NCI-H82 treated with DMSO at 0.1 percent for 48 hours (cell line): ENCODE measurements around the gene PPP1R1B.

Experiments used
- DNase-seq: peaks from one replicate; lab custom pipeline; 2025; ENCODE audit not compliant: unreplicated experiment; lab: John Stamatoyannopoulos, UW

The PPP1R1B gene

DNA sequence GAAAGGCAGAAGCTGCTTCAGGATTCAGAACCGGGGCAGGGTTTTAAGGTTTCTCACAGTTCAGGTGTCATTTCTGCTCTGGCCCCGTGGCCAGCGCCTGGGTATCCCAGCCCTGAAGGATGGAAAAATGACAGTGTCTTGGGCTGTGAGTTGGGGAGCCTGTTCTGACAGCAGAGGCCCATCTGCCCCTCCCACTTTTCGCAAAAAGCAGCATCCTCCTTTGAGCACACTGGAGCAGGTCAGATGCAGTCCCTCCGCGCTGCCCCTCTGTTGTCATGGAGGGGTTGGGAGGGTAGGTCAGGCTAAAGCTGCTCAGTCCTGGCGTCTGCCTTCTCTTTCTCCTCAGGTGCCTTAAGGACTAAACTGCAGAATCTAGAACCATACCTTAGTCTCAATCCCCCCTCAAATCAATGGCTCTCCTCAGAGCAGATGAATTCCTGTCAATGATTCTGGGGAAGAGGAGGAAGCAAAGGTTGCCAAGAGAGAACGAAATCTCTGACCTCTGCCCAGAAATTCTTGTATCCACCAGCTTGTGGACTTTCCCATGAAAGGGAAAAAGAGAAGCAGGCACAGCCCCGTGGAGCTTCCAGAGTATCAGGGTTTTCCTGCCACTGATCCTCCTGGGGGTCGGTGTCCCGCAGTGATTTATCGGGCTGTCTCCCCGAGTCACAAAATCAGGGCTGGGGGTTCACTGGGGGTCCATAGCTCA is 26.3 kb upstream of the PPP1R1B start:
- no peak for DNase-seq

DNA sequence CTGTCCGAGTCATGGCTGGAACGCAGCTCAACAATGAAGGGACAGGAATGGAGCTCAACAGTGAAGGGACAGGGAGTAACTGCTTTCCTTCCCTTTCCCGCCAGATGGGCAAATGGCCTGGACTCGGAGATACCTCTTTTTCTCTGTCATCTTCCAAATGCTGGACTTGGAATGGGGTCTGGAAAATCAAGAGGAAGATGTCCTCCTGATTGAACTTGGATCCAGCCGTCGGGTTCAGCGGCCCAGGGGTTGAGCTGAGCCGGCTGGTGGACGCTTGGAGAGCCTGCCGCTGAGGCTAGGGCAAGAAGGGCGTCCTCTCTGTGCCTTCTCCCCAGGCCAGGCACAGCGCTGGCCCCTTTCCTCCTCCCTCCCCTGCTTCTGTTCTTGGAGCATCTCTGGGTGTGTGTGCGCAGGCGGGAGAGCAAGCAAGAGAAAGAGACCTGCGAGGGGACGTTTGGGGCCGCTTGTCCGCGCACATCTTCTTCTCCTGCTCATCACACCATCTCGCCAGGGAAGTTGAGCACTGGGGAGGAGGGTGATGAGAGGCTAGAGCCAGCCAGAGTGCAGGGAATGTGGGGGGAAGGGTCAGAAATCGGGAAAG is 25.7 kb upstream of the PPP1R1B start:
- DNase-seq: no peak

DNA sequence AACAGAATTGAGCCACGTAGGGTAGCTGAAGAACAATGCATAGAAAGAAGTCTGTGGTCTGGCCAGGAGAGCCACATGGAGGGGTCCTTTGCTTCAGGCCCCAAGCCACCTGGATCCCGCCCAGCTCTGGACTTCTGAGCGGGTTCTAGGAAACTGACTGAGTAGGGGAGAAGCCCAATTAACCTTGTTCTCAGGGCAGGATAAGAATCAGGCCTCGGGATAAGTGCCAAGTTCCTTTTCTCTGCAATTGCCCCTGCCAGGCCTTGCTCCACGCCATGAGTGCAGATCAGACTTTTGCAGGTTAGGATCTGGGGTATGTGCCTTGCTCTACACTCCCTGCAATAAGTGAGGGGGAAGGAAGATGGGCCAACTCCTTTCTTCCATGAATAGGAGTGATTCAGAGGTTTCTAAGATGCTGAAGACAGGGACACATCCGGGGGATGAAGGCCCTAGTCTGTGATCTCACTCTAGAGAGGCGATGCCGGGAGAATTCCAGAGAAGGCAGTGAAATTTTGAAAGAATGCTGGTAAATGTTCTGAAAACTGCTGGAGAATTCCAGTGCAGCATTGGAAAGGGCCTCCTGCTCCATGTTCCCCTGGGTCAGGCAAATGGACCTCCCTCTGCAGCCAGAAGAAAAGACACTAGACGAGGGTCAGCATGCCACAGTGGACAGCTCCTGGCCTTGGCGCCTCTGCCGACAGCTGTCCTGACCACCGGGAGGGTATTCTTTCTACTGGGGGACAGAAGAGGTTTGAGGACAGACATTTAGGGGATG is 24.8 kb upstream of the PPP1R1B start:
- DNase-seq: no peak

DNA sequence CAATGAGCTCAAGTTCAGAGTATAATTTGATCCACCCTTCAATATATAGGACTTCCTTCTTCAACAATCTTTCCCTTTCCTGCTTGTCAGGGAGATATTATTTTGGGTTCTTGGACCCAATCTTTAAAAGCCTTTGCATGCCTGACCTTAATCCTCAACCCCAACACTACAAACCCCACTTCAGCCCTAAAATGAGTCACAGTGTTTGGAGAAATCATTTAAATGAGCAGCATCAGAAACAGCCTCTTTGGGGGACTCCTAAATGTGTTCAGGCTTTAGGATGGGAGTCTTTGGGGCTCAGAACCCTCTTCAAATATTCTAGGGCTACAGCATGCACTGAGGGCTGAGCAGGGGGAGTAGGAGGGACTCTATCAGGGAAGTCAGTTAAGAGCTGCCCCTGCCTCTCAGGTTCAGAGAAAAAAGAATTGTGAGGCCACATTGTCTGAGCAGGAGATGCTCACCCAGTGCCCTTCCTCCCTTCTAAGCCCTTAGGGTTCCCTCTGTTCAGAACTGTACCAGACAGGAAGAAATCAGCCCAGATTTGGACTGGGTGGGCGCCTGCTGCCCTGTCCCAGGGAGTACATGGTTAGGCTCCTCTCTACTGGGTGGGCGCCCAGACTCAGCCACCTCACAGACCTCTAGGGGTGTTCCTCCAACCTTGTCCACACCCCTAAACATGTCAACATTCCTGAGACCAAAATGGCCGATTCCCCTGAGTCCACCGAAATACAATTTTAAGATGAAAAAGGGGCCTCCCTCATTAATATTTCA is 24.0 kb upstream of the PPP1R1B start:
- DNase-seq: no peak

DNA sequence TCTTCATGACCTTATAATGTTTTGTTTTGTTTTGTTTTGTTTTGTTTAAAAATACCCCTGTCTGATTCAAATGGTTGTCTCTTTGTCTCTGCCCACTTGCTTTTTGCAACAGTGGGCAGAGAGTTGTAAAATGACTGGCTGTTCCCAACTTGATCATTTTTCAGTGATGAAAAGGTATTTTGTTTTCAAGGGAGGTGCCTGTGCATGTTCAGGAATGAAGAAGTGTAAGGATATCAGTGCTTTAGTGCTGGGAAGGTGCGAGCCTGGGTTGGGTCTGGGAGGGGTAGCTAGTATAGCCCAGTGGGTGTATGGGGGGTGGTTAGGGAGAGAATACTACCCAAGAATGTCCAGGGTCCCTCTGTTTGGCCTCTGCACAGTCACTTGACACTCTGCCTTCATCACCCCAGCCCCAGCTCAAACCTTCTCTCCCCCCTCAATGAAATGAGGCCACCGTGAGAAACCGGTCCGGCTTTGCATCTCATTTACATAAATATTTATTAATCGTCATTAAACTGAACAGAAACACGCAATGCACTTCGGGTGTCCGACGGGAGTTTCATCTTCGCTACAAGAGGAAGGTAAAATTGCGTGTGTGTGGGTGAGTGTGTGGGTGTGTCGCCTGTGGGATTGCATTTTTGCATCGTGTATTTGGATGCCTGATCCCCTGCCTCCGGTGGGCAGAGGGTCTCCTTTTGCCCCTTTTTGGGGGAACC is 23.3 kb upstream of the PPP1R1B start:
- DNase-seq: no peak

DNA sequence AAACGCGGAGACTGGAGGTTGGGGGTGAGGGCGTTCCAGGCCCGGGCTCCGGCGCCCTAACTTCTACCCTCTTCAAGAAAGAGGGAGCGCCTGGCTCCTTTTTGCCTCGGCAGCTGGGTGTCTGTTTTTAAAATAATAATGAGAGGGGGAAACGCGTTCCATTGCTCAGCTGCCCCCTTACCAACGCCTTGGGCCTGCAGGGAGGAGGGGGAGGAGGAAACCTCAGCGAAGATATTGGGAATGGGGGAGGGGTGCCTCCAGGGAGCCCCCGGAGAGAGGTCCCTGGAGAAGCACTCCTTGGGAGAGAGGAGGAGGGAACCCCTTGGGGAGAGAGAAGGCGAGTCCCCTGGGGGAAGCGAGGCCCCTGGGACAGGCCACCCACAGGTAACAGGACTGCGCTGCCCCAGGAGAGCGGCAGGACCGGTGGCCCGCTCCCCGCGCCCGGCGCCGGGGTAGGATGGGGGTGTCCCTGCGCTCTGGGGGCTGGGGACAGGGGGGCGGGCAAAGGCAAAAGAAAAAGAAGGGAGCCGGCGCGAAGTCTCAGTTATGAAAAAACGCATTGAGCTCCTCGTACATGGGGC is 21.8 kb upstream of the PPP1R1B start:
- DNase-seq: no peak

DNA sequence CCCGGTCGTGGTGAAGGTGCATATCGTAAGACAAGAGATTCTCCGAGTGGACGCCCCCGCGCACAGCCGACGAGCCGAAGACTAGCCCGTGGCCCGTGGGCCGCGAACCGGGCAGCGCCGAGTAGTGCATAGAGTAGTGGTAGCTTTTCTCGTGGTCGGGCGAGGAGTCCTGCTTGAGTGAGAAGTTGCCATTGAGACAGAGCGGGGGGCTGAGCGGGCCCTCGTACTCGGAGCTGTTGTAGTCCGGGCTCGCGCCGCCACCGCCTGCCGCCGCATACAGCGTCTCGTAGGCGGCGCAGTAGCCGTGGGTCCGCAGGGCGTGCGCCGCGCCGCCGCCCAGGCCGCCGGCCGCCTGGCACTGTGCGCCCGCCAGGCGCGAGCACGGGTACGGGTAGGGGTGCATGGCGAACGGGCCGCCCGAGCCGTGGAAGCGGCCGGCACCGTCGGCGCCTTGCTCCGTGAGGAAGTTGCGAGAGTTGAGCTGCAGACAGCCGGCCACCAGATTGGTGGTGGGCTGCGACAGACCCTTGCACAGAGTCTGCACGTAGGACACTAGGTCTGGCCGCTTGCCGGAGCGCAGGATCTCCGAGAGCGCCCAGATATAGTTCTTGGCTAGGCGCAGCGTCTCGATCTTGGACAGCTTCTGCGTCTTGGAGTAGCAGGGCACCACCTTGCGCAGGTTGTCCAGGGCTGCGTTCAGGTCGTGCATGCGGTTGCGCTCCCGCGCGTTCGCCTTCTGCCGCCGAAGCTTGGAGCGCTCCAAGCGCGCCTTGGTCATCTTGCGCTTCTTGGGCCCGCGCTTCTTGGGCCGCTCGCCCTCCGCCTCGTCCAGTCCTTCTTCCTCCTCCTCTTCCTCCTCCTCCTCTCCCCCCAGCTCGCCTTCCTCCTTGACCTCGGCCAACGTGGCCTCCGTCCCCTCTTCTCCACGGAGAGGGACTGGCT is 21.0 kb upstream of the PPP1R1B start:
- DNase-seq: no peak

DNA sequence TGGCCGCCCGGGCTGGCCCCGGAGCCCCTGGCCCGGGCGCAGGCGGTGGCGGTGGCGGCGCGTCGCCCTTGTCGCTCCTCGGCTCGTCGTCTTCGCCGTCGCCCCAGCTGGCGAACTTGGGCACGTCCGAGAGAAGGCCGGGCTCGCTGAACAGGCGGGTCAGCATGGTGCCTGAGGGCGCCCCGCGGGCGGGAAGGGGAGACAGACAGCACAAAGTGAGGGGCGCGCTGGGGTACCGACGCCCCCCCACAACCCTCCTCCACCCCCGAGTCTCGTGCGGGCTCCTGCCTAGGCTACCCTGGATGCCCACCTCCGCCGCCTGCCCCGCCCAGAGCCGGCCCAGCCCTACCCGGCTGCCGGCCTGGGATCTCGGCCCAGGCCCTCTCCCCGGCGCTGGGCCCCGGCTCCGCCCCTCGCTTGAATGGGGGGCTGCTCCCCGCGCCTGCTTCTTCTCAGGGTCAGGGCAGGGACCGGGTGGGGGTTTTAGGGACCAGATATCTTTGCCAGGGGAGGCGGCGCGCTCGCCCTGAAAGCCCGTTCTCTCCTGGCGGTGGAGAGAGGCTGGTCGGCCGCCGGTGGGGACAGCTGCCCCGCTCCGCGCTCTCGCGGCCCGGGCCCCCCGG is 20.2 kb upstream of the PPP1R1B start:
- DNase-seq: no peak

DNA sequence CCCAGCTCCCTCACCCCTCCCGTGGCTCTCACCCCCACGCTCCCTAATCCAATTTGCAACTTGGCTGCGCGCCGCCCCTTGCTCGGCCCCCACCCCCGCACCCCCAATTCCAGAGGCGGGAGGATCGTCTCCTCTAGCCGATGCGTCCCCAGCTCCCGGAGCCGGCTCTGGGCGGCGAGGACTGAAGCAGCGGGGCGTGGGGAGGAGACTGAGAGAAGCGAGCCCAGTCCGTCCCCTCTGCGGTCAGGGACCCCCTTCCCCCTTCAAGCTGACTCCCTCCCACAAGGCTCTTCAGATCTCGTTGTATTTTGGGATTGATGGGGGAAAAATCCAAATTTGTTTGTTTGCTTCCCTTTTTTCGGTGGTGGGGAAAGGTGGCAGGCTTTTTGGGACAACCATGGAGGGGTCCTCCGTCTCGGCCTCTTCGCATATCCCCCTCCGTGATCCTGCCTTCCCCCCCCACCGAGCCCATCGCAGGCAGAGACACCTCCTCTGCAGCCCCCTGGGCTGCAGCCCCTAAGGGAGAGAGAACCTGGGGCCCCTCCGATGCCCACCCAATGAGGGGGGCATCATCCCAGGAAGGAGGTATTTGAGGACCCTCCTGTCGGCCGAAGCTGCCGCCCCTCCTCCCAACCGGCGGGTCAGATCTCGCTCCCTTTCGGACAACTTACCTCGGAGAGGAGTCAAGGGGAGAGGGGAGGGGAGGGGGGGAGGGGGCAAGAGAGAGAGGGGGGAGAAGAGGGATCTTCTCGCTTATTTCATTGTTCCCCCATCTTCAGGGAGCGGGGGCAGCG is 19.5 kb upstream of the PPP1R1B start:
- DNase-seq: no peak

DNA sequence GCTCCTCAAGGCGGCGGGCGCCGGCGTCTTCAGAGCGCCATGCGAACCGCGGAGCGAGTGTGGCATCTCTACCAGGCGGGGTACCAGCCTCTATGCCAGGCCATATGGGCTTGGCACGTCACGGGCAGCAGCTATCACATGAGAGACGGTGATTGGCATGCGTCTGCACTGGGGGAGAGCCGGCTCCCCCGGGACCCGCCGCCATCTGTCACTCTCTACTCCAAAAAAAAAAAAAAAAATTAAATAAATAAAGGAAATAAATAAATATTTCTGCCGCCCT is 19.0 kb upstream of the PPP1R1B start, which contains the start of gene NEUROD2:
NEUROD2 (minus strand) TSS at position 70 of the 280 bp plus-strand sequence. CDS start 1,321 bp downstream, outside the sequence.
- DNase-seq: no peak

DNA sequence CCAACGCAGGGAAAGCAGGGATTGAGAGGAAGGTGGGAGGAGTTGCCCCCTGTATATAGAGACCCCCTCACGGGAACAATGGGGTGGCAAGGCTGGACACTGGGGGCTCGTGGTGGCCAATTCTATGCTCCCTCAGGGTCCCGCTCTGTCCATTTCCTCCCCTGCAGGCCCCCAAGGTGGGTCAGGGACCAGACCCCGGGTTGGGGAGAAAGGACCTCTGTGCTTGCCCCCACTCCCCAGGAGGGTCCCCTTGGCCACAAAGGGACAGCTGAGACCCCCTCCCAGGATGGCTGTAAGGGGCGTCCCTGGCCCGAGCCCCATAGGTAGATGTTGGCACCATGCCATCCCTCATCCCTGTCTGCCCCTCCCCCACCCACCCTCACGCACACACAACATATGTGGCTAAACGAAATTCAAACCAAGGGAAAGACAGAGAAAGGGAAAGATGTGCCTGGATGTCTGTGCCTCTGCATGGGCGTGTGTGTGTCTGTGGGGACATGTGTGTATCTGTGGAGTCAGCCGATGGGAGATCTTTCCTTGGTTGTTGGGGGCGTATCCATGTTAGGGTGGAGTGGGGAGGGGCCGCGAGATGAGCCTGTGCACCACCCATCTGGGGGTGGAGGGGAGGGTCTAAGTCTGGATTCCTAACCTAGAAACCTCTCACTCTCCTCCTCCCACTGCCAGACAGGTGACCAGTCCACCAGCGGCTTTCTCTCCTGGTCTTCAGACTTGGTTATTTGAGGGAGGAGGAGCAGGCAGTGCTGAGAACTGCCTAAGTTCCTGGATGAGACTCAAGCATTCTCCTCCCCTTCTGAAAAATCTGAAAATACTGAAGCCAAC is 18.4 kb upstream of the PPP1R1B start:
- DNase-seq: peak; percentile 25

DNA sequence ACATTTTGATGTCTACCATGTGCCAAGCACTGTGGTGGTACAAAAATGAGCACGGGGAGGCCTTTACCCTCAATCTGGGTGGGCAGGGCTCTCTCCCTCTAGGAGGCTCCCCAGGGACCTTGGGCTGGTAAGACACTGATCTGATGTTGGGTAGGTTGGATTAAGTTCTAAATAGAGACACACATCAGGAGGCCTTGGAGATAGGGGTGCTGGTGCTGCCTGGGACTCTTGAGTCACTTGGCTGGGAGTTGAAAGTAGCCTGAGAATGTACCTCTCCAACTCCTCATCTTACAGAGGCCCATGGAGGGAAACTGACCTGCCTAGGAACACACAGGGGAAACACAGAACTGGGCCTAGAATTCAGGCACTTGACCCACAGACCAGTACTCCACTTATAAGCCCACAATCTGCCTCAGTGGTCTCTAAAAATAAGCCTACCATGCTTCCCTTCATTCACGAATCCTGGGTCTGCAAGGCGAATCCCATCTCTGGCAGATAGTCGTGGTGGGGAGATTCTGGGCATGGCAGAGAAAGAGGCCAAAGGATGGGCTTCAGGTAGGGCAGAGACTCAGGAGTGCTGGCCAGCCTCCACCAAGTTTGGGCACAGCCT is 17.2 kb upstream of the PPP1R1B start:
- DNase-seq: no peak

DNA sequence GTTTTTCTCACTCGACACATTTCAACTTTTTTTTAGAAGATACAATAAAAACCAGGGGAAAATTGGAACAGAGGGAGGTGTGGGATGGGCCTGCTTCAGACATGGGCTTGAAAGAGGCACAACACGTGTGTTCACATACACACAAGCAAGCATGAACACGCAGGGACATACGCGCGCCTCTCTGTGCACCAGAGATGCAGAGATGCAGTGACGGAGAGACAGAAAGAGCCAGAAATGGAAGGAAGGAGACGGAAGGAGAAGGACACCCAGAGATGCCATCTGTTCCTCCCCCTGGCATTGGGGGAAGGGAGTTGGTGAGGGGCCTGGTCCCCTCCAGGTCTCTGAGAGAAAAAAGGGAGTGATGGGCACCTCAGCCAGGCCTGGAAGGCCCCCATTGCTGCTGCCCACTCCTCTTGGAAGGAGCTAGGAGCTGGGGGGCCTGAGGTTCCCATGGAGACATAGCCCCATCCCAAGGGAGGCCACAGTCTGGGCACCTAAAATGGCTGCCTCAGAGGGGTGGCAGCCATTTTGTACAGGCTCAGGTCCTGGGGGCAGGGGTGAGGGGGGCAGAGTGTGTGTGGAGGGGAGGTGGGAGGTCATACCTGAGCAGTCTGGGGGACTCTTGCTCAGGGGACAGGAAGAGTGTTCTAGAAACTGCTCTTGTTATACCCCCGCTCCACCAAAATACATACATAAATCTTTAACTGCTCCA is 15.2 kb upstream of the PPP1R1B start:
- no peak for DNase-seq

DNA sequence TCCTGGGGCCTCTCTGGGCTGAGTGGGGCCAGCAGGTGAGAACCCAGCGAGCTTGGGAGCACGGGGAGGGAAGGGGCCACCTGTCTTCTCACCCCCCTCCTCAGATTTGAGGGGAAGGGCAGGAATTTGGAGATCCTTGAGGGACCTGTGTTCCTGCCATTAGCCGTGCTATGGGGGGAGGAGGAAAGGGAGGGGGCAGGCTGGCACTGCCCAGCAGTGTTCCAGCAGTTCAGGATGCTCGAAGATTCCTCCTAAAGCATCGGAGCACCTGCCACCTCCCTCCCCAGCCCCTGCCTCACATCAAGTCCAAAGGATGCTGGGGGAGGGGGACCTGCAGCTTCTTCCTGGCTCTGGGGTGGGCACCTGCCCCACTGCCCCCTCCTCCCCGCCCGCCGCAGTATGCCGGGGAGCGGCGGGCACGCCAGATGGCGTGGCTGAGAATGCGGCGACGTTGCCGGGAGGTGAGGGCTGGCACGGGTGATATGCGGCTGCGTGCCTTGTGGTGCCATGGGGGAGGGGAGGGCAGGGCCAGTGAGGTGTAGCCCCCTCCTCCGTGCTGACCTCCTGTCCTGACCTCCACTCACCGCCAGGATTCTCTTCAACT is 14.4 kb upstream of the PPP1R1B start:
- no peak for DNase-seq

DNA sequence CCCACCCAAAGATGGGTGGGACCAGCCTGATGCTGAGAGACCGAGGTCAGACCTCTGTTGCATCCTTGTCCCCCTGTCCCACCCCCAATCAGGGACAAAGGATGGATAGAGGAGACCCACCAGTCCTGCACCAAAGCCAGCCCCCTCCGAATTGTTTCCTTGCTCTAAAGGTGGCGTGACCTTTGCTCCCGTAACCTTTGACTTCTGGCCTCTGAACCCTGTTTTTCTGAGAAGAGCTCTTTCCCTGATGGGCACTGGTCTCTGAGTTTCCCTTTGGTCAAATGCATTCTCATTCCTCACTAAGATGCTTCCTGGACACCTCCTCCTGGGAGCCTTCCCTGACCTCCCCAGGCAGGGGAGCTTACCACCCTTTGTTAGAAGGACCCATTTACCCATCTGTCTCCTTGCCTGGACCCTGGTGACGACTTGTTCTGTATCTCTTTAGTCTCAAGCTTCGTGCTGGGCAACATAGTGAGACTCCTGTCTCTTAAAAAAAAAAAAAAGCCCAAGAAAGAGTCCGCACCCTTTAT is 13.8 kb upstream of the PPP1R1B start:
- DNase-seq: no peak
